SHP77 treated with DMSO at 0.1 percent for 48 hours (cell line): Measurements from ENCODE around the gene SLC41A3.
A peak's percentile ranks its signal among the peaks of the same experiment; 100 is the strongest.

Experiments used
- DNase-seq: peaks from one replicate; lab custom pipeline; 2025; lab: John Stamatoyannopoulos, UW

The SLC41A3 gene

GRCh38 chr3:126083913-126084767 lies at the start of gene SLC41A3:
Gene SLC41A3 (minus strand): TSS chr3:126084124. CDS start chr3:126068219, 15,905 bp downstream.
- DNase-seq = peak; percentile 38

DNA sequence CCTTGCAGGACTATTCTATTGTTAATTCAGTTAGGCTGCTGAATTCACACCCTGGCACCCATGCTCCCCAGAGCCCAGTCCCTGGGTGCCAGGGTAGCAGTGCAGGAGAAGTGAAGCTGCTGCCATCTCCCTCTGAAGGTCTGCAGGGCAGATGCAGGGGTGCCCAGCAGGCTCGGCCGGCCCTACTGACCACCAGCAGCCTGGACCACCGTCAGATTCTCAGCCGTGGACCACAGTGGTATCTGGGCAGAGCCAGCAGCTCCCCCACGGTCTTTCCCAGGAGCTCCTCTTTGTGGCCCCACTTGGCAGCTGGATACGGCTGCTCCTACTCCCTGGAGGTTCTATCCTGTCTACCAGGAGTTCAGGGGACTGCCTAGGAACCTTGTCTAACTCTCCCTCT lies 49.7 kb upstream of the SLC41A3 start:
- no peak for DNase-seq

GRCh38 chr3:126132751-126133511 lies 49.0 kb upstream of the SLC41A3 start:
- peak; percentile 28 for DNase-seq

- no peak for DNase-seq
Observed at GRCh38 chr3:126131881-126132750, 48.2 kb upstream of the SLC41A3 start.

DNA sequence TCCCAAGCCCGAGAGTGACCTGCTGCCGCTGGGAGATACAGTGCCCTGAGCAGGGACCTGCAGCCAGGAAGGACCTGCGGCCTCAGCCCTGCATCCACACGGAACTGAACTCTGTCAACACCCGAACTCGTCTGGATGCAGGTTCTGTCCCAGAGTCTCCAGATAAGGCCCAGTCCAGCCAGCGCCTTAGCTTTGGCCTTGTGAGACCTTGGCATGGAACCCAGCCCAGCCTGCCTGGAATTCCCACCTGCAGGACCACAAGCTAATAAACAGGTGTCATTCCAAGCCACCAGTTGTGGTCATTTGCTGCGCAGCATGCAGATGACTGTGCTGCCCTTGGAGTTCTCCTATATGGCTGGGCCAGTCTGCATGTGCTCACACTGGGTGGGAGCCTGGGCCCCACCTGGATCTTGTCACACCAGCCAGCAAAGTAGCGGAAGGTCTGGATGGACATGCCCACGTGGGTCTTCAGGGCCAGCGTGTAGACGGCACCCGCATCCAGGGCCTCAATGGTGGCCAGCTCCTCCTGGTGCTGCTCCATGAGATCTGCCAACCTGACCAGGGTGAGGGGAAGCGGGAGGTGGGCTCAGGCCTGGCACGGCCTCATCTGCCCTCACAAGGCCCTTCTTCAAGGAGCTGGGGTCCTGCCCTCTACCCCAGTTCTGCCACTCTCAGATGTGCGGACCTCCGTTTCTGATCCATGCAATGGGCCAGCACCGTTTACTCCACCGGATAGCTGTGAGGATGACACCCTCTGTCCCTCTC lies 47.2 kb upstream of the SLC41A3 start:
- DNase-seq = no peak

- no peak for DNase-seq
Observed at GRCh38 chr3:126130081-126130855, 46.3 kb upstream of the SLC41A3 start.

GRCh38 chr3:126129398-126129891 lies 45.5 kb upstream of the SLC41A3 start:
- DNase-seq = no peak

DNA sequence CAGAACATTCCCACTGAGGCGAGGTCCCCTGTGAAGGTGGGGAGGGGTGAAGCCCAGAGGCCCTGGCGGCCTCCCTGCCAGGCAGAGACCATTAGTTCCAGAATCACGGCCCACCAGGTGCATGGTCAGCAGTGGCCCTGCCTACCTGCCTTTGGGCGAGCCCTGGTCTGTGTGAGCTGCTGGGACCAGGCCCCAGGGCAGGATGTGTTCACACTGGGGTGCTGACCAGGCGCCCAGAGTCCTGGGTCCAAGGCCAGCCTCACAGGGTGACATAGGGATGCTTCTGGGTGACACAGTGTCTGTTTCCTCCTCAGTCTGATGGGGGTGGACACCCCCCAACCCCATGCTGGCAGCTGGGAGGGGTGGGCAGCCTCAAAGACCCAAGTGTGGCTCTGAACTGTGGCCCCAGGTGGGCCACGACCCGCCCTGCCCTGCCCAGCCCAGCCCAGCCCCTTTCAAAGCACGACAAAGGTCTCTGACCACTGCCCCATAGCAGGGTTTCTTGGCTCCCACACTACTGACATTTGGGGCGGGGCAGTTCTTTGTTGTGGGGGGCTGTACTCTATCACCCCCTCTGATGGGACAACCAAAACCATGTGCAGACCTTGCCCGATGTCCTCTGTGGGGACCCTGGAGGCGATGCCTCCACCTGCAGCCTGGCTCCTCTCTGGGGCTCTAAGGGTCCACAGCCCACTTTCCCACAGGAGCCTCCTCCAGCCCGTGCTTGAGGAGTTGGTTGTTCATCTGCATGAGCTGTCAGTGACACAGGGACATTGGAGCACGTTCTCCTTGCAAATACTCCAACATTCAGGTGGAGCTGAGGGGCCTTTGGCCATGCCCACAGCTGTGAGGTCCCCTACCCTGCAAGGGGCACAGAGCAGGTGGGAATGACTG lies 44.8 kb upstream of the SLC41A3 start:
- no peak for DNase-seq

GRCh38 chr3:126127904-126128303 lies 44.0 kb upstream of the SLC41A3 start:
- DNase-seq = no peak

DNA sequence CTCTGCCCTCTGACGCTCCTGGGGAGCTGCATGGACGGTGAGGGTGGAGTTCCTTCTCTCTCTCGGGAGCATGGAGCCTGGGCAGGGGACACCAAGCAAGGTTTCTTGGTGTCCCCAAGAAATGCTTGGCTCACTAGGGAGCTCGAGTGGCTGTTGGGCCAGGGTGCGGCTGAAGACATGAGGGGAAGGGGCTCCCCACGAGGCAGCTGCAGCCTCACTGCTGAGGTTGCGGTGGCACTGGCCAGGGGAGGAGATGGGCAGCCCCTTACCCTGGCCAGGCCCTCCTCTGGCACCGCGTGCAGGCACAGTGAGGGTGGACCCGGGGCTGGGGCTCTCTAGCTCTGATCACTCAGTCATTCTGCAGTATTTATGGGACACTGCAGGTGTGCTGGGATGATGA lies 43.5 kb upstream of the SLC41A3 start:
- no peak for DNase-seq

GRCh38 chr3:126126811-126127431 lies 43.0 kb upstream of the SLC41A3 start:
- no peak for DNase-seq

GRCh38 chr3:126126286-126126685 lies 42.4 kb upstream of the SLC41A3 start:
- no peak for DNase-seq

GRCh38 chr3:126125781-126126251 lies 41.9 kb upstream of the SLC41A3 start:
- no peak for DNase-seq

- DNase-seq = no peak
Observed at GRCh38 chr3:126125341-126125740, 41.4 kb upstream of the SLC41A3 start.

DNA sequence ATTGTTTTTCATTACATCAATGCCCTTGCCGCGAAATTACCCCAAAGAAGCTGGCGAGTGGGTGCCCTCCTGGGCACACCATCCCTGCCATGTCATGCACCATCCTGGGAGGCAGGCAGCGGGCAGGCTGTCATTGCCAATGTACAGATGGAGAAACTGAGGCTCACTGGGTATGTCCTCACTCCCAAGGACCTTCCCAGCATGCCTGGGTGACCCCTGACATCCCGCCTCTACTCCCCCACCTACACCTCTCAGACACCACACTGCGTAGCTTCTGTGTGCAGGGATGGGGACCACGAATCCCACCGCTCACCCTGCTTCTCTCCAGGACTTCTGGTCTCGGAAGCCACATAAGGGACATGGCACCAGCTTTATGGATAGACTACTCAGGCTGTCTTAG lies 41.0 kb upstream of the SLC41A3 start:
- DNase-seq = no peak

GRCh38 chr3:126124148-126124868 lies 40.4 kb upstream of the SLC41A3 start:
- DNase-seq = no peak

- no peak for DNase-seq
Observed at GRCh38 chr3:126121632-126122031, 37.7 kb upstream of the SLC41A3 start.

GRCh38 chr3:126121074-126121473 lies 37.1 kb upstream of the SLC41A3 start:
- DNase-seq = no peak
